H1 (cell line): Measurements from ENCODE around the gene CYSLTR1.

Experiments used
- EP300 ChIP-seq, 2 experiments: IDR thresholded peaks; 1 replicate in 1 of 2; 2 replicates in 1 of 2; pipeline ENCODE4 v1.6.1; 2011 to 2012; ENCODE audit warnings: low read depth in 2 of 2, low read length in 2 of 2, mild to moderate bottlenecking in 2 of 2, borderline replicate concordance in 1 of 2, inconsistent platforms in 1 of 2, moderate library complexity in 1 of 2
- FOSL1 ChIP-seq: IDR thresholded peaks from 2 replicates; pipeline ENCODE4 v1.6.1; 2011; ENCODE audit warnings: mild to moderate bottlenecking, low read depth, low read length, moderate library complexity; ENCODE audit not compliant: insufficient read depth
- POLR2AphosphoS5 ChIP-seq: IDR thresholded peaks from 2 replicates; pipeline ENCODE4 v1.6.1; 2011; ENCODE audit warnings: low read depth, low read length
- TBP ChIP-seq: IDR thresholded peaks from 2 replicates; pipeline ENCODE4 v1.6.1; 2011; ENCODE audit warnings: low read depth, low read length, improper control_type of control experiment
- TF ChIP-seq, protein P1 (sequence below), 3 experiments: IDR thresholded peaks; 1 replicate in 2 of 3; 2 replicates in 1 of 3; pipeline versions ENCODE4 v1.5.1 to v1.6.1; 2011; ENCODE audit warnings: low read length in 3 of 3, mild to moderate bottlenecking in 3 of 3, inconsistent platforms in 2 of 3, low read depth in 1 of 3, moderate library complexity in 1 of 3; ENCODE audit not compliant: insufficient read depth in 1 of 3; ENCODE audit errors: control extremely low read depth in 1 of 3

DNA sequence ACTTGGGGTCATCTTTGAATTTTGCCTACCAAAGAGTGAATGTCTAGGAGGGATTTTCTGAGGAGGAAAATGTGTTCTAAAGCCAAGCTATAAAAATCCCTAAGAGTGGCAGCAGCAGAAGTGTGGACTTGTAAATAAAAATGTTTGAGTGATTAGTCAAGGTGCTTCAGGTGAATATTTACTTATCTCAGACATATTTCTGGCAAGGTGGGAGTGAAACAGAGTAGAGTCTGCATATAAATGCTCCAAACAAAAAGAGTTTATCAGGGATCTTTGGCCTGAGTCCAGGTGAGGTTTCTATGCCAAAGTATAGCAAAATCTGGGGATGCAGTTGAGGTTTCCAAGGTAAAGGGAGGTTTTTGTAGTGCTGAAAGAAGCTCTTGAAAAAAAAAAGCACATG is 19.7 kb downstream of the CYSLTR1 start:
- TF ChIP-seq, protein P1, sequence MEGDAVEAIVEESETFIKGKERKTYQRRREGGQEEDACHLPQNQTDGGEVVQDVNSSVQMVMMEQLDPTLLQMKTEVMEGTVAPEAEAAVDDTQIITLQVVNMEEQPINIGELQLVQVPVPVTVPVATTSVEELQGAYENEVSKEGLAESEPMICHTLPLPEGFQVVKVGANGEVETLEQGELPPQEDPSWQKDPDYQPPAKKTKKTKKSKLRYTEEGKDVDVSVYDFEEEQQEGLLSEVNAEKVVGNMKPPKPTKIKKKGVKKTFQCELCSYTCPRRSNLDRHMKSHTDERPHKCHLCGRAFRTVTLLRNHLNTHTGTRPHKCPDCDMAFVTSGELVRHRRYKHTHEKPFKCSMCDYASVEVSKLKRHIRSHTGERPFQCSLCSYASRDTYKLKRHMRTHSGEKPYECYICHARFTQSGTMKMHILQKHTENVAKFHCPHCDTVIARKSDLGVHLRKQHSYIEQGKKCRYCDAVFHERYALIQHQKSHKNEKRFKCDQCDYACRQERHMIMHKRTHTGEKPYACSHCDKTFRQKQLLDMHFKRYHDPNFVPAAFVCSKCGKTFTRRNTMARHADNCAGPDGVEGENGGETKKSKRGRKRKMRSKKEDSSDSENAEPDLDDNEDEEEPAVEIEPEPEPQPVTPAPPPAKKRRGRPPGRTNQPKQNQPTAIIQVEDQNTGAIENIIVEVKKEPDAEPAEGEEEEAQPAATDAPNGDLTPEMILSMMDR (IDR thresholded peaks at IDR 0.05; ENCODE audit: control extremely low read depth in 1 of 3, insufficient read depth in 1 of 3, low read depth in 1 of 3, low read length in 3 of 3), result no peak
- TF ChIP-seq FOSL1, result no peak
- no peak for TF ChIP-seq TBP
- no peak for TF ChIP-seq EP300 (IDR thresholded peaks at IDR 0.05; ENCODE audit: borderline replicate concordance in 1 of 2, low read depth in 2 of 2, low read length in 2 of 2)
- no peak for TF ChIP-seq POLR2AphosphoS5
